ENCODE results near the gene CISTR.

Gene CISTR

DNA sequence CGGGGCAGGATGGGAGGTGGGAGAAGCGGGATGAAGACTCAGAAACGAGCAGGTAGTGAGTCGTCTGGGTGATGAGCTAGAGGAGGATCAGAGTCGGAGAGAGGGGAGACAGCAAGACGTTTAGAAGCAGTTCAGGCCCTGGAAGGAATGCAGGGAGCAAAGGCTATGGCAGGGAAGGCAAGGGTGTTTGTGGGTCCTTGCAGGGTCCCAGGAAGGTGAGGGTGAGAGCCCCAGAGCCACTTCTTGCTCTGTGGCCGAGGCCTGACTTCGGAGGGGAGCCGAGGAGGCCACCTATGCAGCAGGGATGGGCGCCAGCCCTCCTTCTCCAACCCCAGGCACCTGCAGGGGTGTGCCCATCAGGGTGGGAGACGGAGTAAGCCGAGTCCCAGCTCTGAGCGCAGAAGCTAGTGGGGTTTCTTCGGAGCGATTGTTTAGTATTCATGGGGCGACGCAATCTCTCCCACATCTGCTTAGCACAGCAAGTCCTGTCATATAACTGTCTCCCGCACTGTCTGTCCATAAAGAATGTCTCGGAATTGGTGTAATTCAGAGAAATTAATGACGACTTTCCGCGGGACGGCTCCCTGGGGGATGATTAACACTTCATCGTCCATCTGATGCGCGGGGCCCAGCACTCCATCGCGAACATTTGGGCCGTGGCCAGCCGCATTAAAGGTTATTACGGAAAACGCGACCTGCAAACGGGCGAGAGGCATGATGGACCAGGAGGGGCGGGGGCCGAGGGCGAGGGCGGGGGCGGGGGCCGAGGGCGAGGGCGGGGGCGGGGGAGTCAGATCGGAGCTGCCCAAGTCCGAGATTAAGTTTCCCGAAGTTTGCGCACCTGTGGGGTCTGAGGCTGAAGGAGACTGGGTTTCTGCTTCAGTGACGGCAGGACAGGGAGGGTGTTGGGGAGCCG, 12.3 kb downstream of the CISTR start:
- no peak for TF ChIP-seq EZH2 (IDR thresholded peaks at IDR 0.05; ENCODE audit: borderline replicate concordance, low read depth, low read length, severe bottlenecking)
- TF ChIP-seq, protein P1, sequence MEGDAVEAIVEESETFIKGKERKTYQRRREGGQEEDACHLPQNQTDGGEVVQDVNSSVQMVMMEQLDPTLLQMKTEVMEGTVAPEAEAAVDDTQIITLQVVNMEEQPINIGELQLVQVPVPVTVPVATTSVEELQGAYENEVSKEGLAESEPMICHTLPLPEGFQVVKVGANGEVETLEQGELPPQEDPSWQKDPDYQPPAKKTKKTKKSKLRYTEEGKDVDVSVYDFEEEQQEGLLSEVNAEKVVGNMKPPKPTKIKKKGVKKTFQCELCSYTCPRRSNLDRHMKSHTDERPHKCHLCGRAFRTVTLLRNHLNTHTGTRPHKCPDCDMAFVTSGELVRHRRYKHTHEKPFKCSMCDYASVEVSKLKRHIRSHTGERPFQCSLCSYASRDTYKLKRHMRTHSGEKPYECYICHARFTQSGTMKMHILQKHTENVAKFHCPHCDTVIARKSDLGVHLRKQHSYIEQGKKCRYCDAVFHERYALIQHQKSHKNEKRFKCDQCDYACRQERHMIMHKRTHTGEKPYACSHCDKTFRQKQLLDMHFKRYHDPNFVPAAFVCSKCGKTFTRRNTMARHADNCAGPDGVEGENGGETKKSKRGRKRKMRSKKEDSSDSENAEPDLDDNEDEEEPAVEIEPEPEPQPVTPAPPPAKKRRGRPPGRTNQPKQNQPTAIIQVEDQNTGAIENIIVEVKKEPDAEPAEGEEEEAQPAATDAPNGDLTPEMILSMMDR (IDR thresholded peaks at IDR 0.05; ENCODE audit: borderline replicate concordance, extremely low read depth, low read length, poor library complexity, severe bottlenecking), result no peak
- no peaks in the 10 kb centered on the region for H3K79me2 ChIP-seq (ENCODE audit: insufficient read depth, low read length)
- H3K36me3 ChIP-seq (ENCODE audit: insufficient read depth, low read length), result no peaks in the 10 kb centered on the region
- H3K9ac ChIP-seq (ENCODE audit: low read depth, low read length), result no peak overlapping the region
- DNase-seq (no peak), ATAC-seq (ENCODE audit: insufficient read depth, low read depth) (no peak)
- H3K27ac ChIP-seq (ENCODE audit: low read length), result no peak overlapping the region
- no peaks in the 10 kb centered on the region for H3K4me1 ChIP-seq (ENCODE audit: insufficient read depth, low read length)
- 0 out of 2 replicates have a peak, but pooled peaks cover 5% of the 10 kb centered on the region for H4K20me1 ChIP-seq (ENCODE audit: insufficient read depth, low read length)
- H3K27me3 ChIP-seq (ENCODE audit: insufficient read depth, low read length, poor library complexity), result peaks cover 36% of the 10 kb centered on the region
- H3K4me2 ChIP-seq (ENCODE audit: insufficient read depth, low read length), result no peak overlapping the region
- H3K9me3 ChIP-seq (ENCODE audit: insufficient read depth, low read length, severe bottlenecking), result no peaks in the 10 kb centered on the region
- H2AFZ ChIP-seq (ENCODE audit: low read depth, low read length), result no peak overlapping the region
- H3K4me3 ChIP-seq (ENCODE audit: low read depth in 1 of 2, low read length in 2 of 2), result no peak overlapping the region

DNA sequence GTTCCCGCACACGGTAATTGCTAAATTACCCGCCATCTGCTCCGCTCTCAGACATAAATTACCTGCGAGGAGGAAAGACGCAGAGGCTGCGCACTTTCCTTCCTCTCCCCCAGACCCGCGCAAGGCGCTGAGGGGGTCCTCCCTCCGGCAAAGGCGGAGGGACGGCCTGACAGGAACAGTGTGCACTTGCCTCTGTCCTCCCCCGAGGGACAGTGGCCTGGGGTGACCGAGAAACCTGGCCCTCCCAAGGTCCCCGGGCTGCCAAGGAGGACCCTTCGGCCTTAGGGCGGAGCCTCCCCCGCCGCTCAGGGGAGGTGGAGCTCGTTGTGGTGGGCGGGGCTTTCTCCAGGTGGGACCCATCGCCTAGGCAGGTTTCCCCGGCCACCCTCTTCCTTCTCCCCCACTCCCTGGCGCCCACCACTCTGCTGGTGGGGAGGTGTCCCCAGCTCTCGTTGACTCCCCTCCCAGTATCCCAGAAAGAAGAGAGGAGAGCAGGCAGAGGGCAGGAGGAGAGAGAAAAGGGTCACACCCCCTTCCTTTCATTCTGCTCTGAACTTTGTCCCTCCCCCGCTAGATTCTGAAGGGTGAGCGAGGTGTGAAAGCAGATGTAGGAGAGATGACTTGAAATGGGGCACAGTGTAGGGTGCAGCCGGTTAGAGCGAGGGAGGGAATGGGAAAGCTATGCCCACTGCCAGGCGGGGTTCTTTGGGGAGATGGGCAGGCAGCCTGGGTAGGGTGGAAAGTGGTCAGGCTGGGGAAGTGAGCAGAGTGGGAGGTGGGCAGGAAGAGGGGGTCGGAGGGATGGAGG, 13.2 kb downstream of the CISTR start:
- Histone ChIP-seq H3K4me1 (ENCODE audit: insufficient read depth, low read length) (no peaks in the 10 kb centered on the region), H3K27ac (ENCODE audit: low read length) (no peak overlapping the region), H4K20me1 (ENCODE audit: insufficient read depth, low read length) (0 out of 2 replicates have a peak, but pooled peaks cover 5% of the 10 kb centered on the region), H3K4me3 (ENCODE audit: low read depth in 1 of 2, low read length in 2 of 2) (no peak overlapping the region), H3K79me2 (ENCODE audit: insufficient read depth, low read length) (no peaks in the 10 kb centered on the region), H3K27me3 (ENCODE audit: insufficient read depth, low read length, poor library complexity) (peaks cover 31% of the 10 kb centered on the region), H3K36me3 (ENCODE audit: insufficient read depth, low read length) (no peaks in the 10 kb centered on the region), H3K4me2 (ENCODE audit: insufficient read depth, low read length) (no peak overlapping the region), H2AFZ (ENCODE audit: low read depth, low read length) (no peak overlapping the region), H3K9me3 (ENCODE audit: insufficient read depth, low read length, severe bottlenecking) (no peaks in the 10 kb centered on the region), H3K9ac (ENCODE audit: low read depth, low read length) (no peak overlapping the region)
- DNase-seq (no peak), ATAC-seq (ENCODE audit: insufficient read depth, low read depth) (no peak)
- no peak for TF ChIP-seq EZH2 (IDR thresholded peaks at IDR 0.05; ENCODE audit: borderline replicate concordance, low read depth, low read length, severe bottlenecking)
- TF ChIP-seq, protein P1 (IDR thresholded peaks at IDR 0.05; ENCODE audit: borderline replicate concordance, extremely low read depth, low read length, poor library complexity, severe bottlenecking), result no peak

DNA sequence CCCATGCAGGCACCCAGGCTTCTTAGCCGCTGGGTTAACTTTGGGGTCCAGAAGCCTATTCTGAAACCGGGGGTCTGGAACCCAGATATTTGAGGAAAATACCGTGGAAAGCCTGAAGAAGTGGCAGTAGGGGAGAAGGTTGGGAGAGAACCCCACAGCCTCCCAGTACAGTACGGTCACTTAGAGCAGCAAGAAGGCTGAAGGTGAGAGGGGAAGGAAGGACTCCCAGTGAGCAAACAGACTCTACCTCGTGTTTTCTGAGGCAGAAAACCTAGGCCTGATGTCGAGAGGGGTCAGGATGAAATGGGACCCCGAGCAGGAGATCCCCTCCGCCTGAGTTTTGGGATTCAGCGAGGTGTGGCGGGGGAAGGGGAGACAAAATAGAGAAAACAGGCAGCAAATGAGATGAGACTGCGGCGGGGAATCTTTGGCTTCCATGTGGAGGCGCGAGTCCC, 13.8 kb downstream of the CISTR start:
- Histone ChIP-seq H2AFZ (ENCODE audit: low read depth, low read length) (no peak overlapping the region), H3K4me1 (ENCODE audit: insufficient read depth, low read length) (no peaks in the 10 kb centered on the region), H3K36me3 (ENCODE audit: insufficient read depth, low read length) (no peaks in the 10 kb centered on the region), H3K9ac (ENCODE audit: low read depth, low read length) (no peak overlapping the region), H3K4me2 (ENCODE audit: insufficient read depth, low read length) (no peak overlapping the region), H3K27ac (ENCODE audit: low read length) (no peak overlapping the region), H4K20me1 (ENCODE audit: insufficient read depth, low read length) (0 out of 2 replicates have a peak, but pooled peaks cover 5% of the 10 kb centered on the region), H3K9me3 (ENCODE audit: insufficient read depth, low read length, severe bottlenecking) (no peaks in the 10 kb centered on the region), H3K79me2 (ENCODE audit: insufficient read depth, low read length) (no peaks in the 10 kb centered on the region), H3K4me3 (ENCODE audit: low read depth in 1 of 2, low read length in 2 of 2) (no peak overlapping the region), H3K27me3 (ENCODE audit: insufficient read depth, low read length, poor library complexity) (peaks cover 34% of the 10 kb centered on the region)
- ATAC-seq (ENCODE audit: insufficient read depth, low read depth) (no peak), DNase-seq (no peak)
- TF ChIP-seq, protein P1 (IDR thresholded peaks at IDR 0.05; ENCODE audit: borderline replicate concordance, extremely low read depth, low read length, poor library complexity, severe bottlenecking), result no peak
- TF ChIP-seq EZH2 (IDR thresholded peaks at IDR 0.05; ENCODE audit: borderline replicate concordance, low read depth, low read length, severe bottlenecking), result no peak

Data from DND-41 (cell line).